Measurements from ENCODE around the gene COX8C.

COX8C gene

DNA sequence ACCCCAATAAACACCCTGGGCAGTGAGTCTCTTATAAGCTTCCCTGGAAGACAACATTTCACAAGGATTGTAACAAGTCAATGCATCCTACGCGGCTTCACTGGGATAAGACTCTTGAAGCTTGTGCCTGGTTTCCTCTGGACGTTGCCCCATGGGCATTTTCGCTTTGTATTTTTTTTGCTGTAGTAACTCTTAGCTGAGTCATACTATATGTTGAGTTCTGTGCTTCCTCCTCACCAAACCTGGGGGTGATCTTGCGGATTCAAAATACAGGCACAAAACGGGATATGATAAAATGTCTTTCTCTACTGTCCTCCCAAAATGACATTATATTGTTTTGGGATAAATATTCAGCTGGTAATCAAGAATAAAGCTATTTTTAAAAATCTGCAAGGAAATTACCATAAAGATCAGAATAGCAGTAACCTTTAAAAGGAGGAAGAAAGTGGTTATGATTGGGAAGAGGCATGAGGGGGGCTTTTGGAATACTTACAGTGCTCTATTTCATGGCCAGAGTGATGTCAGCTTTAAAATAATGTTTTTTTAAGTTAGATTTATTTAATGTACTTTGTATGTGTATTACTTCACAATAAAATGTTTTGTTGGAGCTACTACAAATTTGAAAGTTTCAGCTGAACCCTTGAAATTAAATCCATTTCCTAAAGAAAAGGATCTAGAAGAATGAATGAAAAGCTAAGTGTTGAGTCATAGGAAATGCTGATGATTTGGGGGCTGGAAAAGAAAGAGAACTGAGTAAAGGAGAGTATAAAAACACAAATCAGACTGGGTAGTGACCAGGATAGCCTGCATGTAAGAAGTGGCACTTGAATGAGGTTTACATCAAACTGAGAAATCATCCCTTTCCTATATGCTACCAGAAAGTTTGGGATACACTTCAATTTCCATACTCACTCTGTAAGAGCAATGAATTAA lies 28.8 kb upstream of the COX8C start:
- H3K27me3 ChIP-seq (replicated peaks; ENCODE audit: control insufficient read depth, insufficient read depth, low read length): no peaks in the 10 kb centered on the region
- no peak overlapping the region for H3K4me3 ChIP-seq (replicated peaks; ENCODE audit: low read depth, low read length)
- no peaks in the 10 kb centered on the region for H3K36me3 ChIP-seq (ENCODE audit: control insufficient read depth, insufficient read depth, low read length)
- no peak for DNase-seq (ENCODE audit: extremely low read depth, insufficient read length)
- TF ChIP-seq, protein P1, sequence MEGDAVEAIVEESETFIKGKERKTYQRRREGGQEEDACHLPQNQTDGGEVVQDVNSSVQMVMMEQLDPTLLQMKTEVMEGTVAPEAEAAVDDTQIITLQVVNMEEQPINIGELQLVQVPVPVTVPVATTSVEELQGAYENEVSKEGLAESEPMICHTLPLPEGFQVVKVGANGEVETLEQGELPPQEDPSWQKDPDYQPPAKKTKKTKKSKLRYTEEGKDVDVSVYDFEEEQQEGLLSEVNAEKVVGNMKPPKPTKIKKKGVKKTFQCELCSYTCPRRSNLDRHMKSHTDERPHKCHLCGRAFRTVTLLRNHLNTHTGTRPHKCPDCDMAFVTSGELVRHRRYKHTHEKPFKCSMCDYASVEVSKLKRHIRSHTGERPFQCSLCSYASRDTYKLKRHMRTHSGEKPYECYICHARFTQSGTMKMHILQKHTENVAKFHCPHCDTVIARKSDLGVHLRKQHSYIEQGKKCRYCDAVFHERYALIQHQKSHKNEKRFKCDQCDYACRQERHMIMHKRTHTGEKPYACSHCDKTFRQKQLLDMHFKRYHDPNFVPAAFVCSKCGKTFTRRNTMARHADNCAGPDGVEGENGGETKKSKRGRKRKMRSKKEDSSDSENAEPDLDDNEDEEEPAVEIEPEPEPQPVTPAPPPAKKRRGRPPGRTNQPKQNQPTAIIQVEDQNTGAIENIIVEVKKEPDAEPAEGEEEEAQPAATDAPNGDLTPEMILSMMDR (IDR thresholded peaks at IDR 0.05; ENCODE audit: insufficient read depth, low read length, poor library complexity, severe bottlenecking): no peak

DNA sequence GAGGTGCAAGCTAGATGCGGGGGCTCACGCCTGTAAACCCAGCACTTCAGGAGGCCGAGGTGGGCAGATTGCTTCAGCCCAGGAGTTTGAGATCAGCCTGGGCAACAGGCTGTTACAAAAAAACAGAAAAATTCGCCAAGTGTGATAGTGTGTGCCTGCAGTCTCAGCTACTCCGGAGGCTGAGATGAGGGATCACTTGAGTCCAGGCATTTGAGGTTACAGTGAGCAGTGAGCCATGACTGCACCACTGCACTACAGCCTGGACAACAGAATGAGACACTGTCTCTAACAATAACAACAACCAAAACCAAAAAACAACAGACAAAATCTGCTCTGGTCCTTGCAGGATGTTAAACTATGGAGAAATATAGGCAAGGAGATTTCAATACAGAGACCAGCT lies 28.1 kb upstream of the COX8C start:
- Histone ChIP-seq H3K36me3 (ENCODE audit: control insufficient read depth, insufficient read depth, low read length) (no peaks in the 10 kb centered on the region), H3K4me3 (replicated peaks; ENCODE audit: low read depth, low read length) (no peak overlapping the region), H3K27me3 (replicated peaks; ENCODE audit: control insufficient read depth, insufficient read depth, low read length) (no peaks in the 10 kb centered on the region)
- TF ChIP-seq, protein P1 (IDR thresholded peaks at IDR 0.05; ENCODE audit: insufficient read depth, low read length, poor library complexity, severe bottlenecking): no peak
- no peak for DNase-seq (ENCODE audit: extremely low read depth, insufficient read length)

DNA sequence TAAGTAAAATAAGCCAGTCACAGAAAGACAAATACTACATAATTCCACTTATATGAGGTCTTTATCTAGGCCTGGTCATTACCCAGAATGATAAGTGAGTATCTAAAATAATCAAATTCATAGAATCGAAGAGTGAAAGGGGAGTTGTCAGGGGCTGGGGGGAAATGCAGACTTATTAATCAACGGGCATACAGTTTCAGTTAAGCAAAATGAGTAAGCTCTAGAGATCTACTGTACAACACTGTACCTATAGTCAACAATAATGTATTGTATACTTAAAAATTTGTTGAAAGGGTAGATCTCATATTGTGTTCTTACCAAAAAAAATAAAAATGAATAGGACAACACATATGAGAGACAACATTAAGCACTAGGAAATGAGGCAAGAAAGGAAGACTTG lies 27.5 kb upstream of the COX8C start:
- Histone ChIP-seq H3K36me3 (ENCODE audit: control insufficient read depth, insufficient read depth, low read length) (no peaks in the 10 kb centered on the region), H3K27me3 (replicated peaks; ENCODE audit: control insufficient read depth, insufficient read depth, low read length) (no peaks in the 10 kb centered on the region), H3K4me3 (replicated peaks; ENCODE audit: low read depth, low read length) (no peak overlapping the region)
- DNase-seq (ENCODE audit: extremely low read depth, insufficient read length): no peak
- TF ChIP-seq, protein P1 (IDR thresholded peaks at IDR 0.05; ENCODE audit: insufficient read depth, low read length, poor library complexity, severe bottlenecking): no peak

DNA sequence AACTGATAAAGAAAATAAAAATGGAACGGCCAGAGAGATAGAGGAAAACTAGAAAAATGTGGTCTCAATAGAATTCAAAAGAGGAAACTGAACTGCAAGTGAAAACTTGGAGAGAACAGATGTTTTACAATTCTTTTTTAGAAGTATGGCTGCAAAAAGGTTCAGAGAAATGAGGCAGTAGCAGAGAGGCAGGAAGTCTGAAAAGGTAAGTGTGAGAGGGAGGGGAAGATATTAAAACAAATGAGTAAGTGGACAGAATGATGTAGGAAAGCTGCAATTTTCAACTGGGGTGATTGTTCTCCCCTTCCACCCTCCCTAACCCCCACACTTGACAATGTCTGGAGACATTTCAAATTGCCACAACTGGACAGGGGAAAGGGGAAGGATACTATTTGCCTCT lies 27.0 kb upstream of the COX8C start:
- TF ChIP-seq, protein P1 (IDR thresholded peaks at IDR 0.05; ENCODE audit: insufficient read depth, low read length, poor library complexity, severe bottlenecking): no peak

DNA sequence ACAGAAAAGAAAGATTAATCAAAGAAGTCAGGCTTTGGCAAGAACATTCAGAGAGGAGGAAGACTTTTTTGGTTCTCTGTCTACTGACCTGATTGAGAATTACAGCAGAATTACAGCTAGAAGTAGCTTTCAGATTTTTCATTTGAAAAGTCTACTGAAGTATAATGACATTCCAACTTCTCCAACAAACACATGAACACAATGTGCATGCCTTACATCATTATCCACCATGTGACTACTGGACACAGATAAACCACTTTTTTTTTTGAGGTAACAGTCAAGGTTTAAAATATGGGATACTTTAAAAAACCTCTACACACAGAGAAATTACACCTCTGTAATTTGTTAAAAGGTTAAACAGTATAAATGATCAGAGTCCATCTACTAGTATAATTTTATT lies 26.5 kb upstream of the COX8C start:
- TF ChIP-seq, protein P1 (IDR thresholded peaks at IDR 0.05; ENCODE audit: insufficient read depth, low read length, poor library complexity, severe bottlenecking): no peak
- DNase-seq (ENCODE audit: extremely low read depth, insufficient read length): no peak
- H3K4me3 ChIP-seq (replicated peaks; ENCODE audit: low read depth, low read length): no peak overlapping the region
- H3K36me3 ChIP-seq (ENCODE audit: control insufficient read depth, insufficient read depth, low read length): no peaks in the 10 kb centered on the region; the same call in 1 of the 2 replicates
- H3K27me3 ChIP-seq (replicated peaks; ENCODE audit: control insufficient read depth, insufficient read depth, low read length): no peaks in the 10 kb centered on the region

More for the DNA sequence above, 27.0 kb upstream of the COX8C start:
- Histone ChIP-seq H3K4me3 (replicated peaks; ENCODE audit: low read depth, low read length) (no peak overlapping the region), H3K36me3 (ENCODE audit: control insufficient read depth, insufficient read depth, low read length) (no peaks in the 10 kb centered on the region; the same call in 1 of the 2 replicates), H3K27me3 (replicated peaks; ENCODE audit: control insufficient read depth, insufficient read depth, low read length) (no peaks in the 10 kb centered on the region)
- DNase-seq (ENCODE audit: extremely low read depth, insufficient read length): no peak
